HL-60 (cell line): ENCODE measurements around the gene THAP12.

Experiments
- CTCF ChIP-seq: IDR thresholded peaks from one replicate; pipeline ENCODE4 v1.5.1; 2011; ENCODE audit warnings: low read length, control low read depth, inconsistent platforms; ENCODE audit not compliant: insufficient read depth
- POLR2AphosphoS5 ChIP-seq: IDR thresholded peaks from 2 replicates; pipeline ENCODE4 v1.6.1; 2012; ENCODE audit warnings: low read depth
- REST ChIP-seq: IDR thresholded peaks from 2 replicates; pipeline ENCODE4 v1.6.1; 2012; ENCODE audit warnings: low read depth; ENCODE audit not compliant: insufficient replicate concordance
- SPI1 ChIP-seq: IDR thresholded peaks from 2 replicates; pipeline ENCODE4 v1.6.1; 2012; ENCODE audit warnings: low read depth, mild to moderate bottlenecking, borderline replicate concordance

GRCh38 chr11:76322540-76322939, 58.4 kb downstream of the THAP12 start:
- no peak for TF ChIP-seq CTCF
- TF ChIP-seq SPI1 = no peak
- TF ChIP-seq REST = no peak
- TF ChIP-seq POLR2AphosphoS5 = no peak
